B cell (primary cell): ENCODE data around the gene DGCR2. TPM values are rescaled to one million over a fixed set of nuclear protein-coding genes. Genes with fewer than 3 reads are reported as not detected.

Source experiments
- ATAC-seq: fragments of 200-7000 bp; cut with Tn5 transposase; one replicate; pipeline ENCODE4 v1.10.0; 2021; ENCODE audit warnings: low read depth, mild to moderate bottlenecking, moderate number of reproducible peaks, moderate library complexity
- CTCF ChIA-PET: fragments of 350-600 bp; sonication (Branson Sonifier 250); formaldehyde crosslinking; loops from one replicate; lab custom pipeline; 2021; ENCODE audit warnings: antibody characterized with exemption, inconsistent platforms; lab: Charles Lee
- POLR2A ChIA-PET: fragments of 350-600 bp; sonication (Branson Sonifier 250); formaldehyde crosslinking; loops from one replicate; lab custom pipeline; 2021; ENCODE audit warnings: antibody characterized with exemption; lab: Charles Lee
- DNase-seq: peaks from one replicate; pipeline ENCODE4 v3.0.0; 2013
- H2AFZ ChIP-seq: 2 replicates; pipeline ENCODE4 v1.6.1; 2012; ENCODE audit warnings: mild to moderate bottlenecking, low read depth, low read length; ENCODE audit not compliant: insufficient read depth, poor library complexity, severe bottlenecking
- H3K27ac ChIP-seq, 2 donors: 1 replicate in 1 of 2; 2 replicates in 1 of 2; pipeline ENCODE4 v1.5.1; 2012 to 2013; ENCODE audit warnings: low read length in 2 of 2, mild to moderate bottlenecking in 2 of 2, moderate library complexity in 1 of 2
- H3K27me3 ChIP-seq, 4 experiments: fragments of 200-600 bp in 1 of 4; sonication (generic) in 1 of 4; replicated peaks in 1 of 4; 1 replicate in 2 of 4; 2 replicates in 2 of 4; pipeline versions ENCODE4 v1.6.1 to v1.7.0; 2013 to 2016; ENCODE audit warnings: low read length in 3 of 4, mild to moderate bottlenecking in 2 of 4, mixed read lengths in 1 of 4, moderate library complexity in 1 of 4; ENCODE audit not compliant: insufficient read depth in 4 of 4, control insufficient read depth in 3 of 4; ENCODE audit errors: control extremely low read depth in 1 of 4
- H3K36me3 ChIP-seq, 2 experiments: replicated peaks in 1 of 2; 1 replicate in 1 of 2; 2 replicates in 1 of 2; pipeline versions ENCODE4 v1.6.1 to v1.7.1; 2013; ENCODE audit warnings: low read length in 1 of 2; ENCODE audit not compliant: insufficient read depth in 2 of 2, control insufficient read depth in 1 of 2; ENCODE audit errors: control extremely low read depth in 1 of 2, extremely low read depth in 1 of 2
- H3K4me1 ChIP-seq, 2 donors: fragments of 200-600 bp in 1 of 2; sonication (generic) in 1 of 2; 1 replicate in 1 of 2; 2 replicates in 1 of 2; pipeline versions ENCODE4 v1.5.1 to v1.6.1; 2013 to 2017; ENCODE audit warnings: low read length in 2 of 2; ENCODE audit not compliant: control insufficient read depth in 2 of 2, insufficient read depth in 2 of 2
- H3K4me2 ChIP-seq: replicated peaks from 2 replicates; pipeline ENCODE3; 2012; ENCODE audit warnings: mild to moderate bottlenecking, low read depth, low read length; ENCODE audit not compliant: poor library complexity, severe bottlenecking
- H3K4me3 ChIP-seq, 5 experiments: fragments of 200-600 bp in 1 of 5; sonication (generic) in 1 of 5; 1 replicate in 3 of 5; 2 replicates in 2 of 5; pipeline versions ENCODE4 v1.5.1 to v1.7.0; 2011 to 2016; ENCODE audit warnings: low read length in 4 of 5, mild to moderate bottlenecking in 4 of 5, low read depth in 2 of 5, control low read depth in 1 of 5, moderate library complexity in 1 of 5; ENCODE audit not compliant: insufficient read depth in 1 of 5; ENCODE audit errors: control extremely low read depth in 1 of 5, extremely low read depth in 1 of 5
- H3K79me2 ChIP-seq: fragments of 200-600 bp; sonication (generic); one replicate; pipeline ENCODE4 v1.6.0; 2016; ENCODE audit warnings: low read length; ENCODE audit not compliant: control insufficient read depth, insufficient read depth
- H3K9ac ChIP-seq: fragments of 200-600 bp; sonication (generic); 2 replicates; pipeline ENCODE4 v1.6.1; 2017; ENCODE audit warnings: mild to moderate bottlenecking, low read length, moderate library complexity
- H3K9me3 ChIP-seq, 3 donors: one replicate each; pipeline versions ENCODE4 v1.6.1 to v1.7.1; 2013; ENCODE audit warnings: low read length in 2 of 3; ENCODE audit not compliant: control insufficient read depth in 2 of 3, insufficient read depth in 1 of 3; ENCODE audit errors: control extremely low read depth in 1 of 3
- H4K20me1 ChIP-seq: 2 replicates; pipeline ENCODE4 v1.6.0; 2012; ENCODE audit warnings: mild to moderate bottlenecking, low read length; ENCODE audit not compliant: insufficient read depth, control insufficient read depth, poor library complexity, severe bottlenecking
- H3K27ac Mint-ChIP-seq: one replicate; pipeline ENCODE4 v1.8.0; 2021; ENCODE audit warnings: mixed read lengths
- H3K27me3 Mint-ChIP-seq: one replicate; pipeline ENCODE4 v1.8.0; 2021; ENCODE audit warnings: mixed read lengths
- H3K4me1 Mint-ChIP-seq: one replicate; pipeline ENCODE4 v1.8.0; 2021; ENCODE audit warnings: mixed read lengths
- H3K4me3 Mint-ChIP-seq: one replicate; pipeline ENCODE4 v1.8.0; 2021; ENCODE audit warnings: mixed read lengths
- H3K9me3 Mint-ChIP-seq: one replicate; pipeline ENCODE4 v1.8.0; 2022; ENCODE audit warnings: mixed read lengths; ENCODE audit not compliant: insufficient read depth
- EZH2 ChIP-seq: IDR thresholded peaks from 2 replicates; pipeline ENCODE4 v1.6.1; 2012; ENCODE audit warnings: borderline replicate concordance, low read depth, mild to moderate bottlenecking, moderate library complexity, low read length; ENCODE audit not compliant: insufficient read depth, poor library complexity, severe bottlenecking
- WGBS: methylation state at CpG from one replicate; pipeline ENCODE4 v1.1.5; 2013; ENCODE audit warnings: missing lambda C conversion rate; ENCODE audit not compliant: insufficient coverage; 5-methylcytosine and 5-hydroxymethylcytosine counted together
- intact Hi-C: fragments of 100-400 bp; cut with micrococcal nuclease; formaldehyde crosslinking; loops from one replicate; pipeline ENCODE4 v1.10.0; 2022
- polyA plus RNA-seq: library from polyadenylated mRNA; depleted of rRNA; stranded (reverse); fragments of >200 nt; gene quantifications from 2 replicates; pipeline ENCODE4 v1.2.3, GENCODE V29; 2012
- total RNA-seq, 2 donors: library from RNA; stranded (reverse); fragments of 120-200 nt in 1 of 2; gene quantifications; 1 replicate in 1 of 2; 2 replicates in 1 of 2; pipeline versions ENCODE4 v1.2.3 to v1.2.4, GENCODE V29; 2013 to 2022
- TF ChIP-seq, protein P1 (sequence below): fragments of 200-600 bp; IDR thresholded peaks from one replicate; pipeline ENCODE4 v1.8.0; 2022; ENCODE audit warnings: antibody characterized with exemption, mild to moderate bottlenecking

The DGCR2 gene
- total and polyA plus RNA-seq, 2 donors (not counting 1 experiment from before 2014, with no cell fraction given) = 28.8 to 49.5 TPM

DNA sequence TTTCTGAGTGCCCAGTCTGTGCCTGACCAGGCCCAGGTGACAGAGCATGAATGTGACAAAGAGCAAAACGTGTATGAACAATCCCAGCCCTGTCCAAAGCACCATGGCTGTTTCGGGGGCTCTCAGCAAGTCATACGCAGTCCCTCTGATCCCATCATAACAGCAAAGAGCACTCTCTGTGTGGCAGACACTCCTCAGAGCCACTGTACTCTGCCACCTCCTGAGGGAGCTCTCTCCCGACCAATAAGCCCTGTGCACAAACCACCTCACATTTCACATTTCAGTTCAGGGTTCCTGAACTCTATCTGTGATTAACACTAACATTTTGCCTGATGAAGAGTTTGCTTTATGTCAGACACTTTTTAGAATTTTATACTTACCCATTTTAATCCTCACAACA lies 6.6 kb downstream of the DGCR2 start:
- Histone ChIP-seq H3K9ac (no peak overlapping the region), H3K27me3 (no peaks in the 10 kb centered on the region), H3K4me2 (no peak overlapping the region), H4K20me1 (peaks cover 74% of the 10 kb centered on the region), H3K4me3 (no peak overlapping the region), H2AFZ (no peak overlapping the region), H3K27ac (no peak overlapping the region), H3K4me1 (peaks cover 58 to 65% of the 10 kb centered on the region in 2 donors), H3K79me2 (peaks cover 99% of the 10 kb centered on the region), H3K36me3 (peaks cover 0 to 8% of the 10 kb centered on the region in 2 experiments), H3K9me3 (no peaks in the 10 kb centered on the region)
- DNase-seq (peak; percentile 1), ATAC-seq (no peak)
- intact Hi-C loops = no loop called here
- H3K4me3 Mint-ChIP-seq = no peak overlapping the region
- H3K27ac Mint-ChIP-seq = peak overlapping the region; percentile 56
- no peaks in the 10 kb centered on the region for H3K27me3 Mint-ChIP-seq
- 71% methylated on average over 4 of the region's 4 CpGs for WGBS
- ChIA-PET CTCF (no interaction called here), POLR2A (no interaction called here)
- H3K4me1 Mint-ChIP-seq = peaks cover 75% of the 10 kb centered on the region
- H3K9me3 Mint-ChIP-seq = no peaks in the 10 kb centered on the region
- TF ChIP-seq EZH2 = no peak
- TF ChIP-seq, protein P1, sequence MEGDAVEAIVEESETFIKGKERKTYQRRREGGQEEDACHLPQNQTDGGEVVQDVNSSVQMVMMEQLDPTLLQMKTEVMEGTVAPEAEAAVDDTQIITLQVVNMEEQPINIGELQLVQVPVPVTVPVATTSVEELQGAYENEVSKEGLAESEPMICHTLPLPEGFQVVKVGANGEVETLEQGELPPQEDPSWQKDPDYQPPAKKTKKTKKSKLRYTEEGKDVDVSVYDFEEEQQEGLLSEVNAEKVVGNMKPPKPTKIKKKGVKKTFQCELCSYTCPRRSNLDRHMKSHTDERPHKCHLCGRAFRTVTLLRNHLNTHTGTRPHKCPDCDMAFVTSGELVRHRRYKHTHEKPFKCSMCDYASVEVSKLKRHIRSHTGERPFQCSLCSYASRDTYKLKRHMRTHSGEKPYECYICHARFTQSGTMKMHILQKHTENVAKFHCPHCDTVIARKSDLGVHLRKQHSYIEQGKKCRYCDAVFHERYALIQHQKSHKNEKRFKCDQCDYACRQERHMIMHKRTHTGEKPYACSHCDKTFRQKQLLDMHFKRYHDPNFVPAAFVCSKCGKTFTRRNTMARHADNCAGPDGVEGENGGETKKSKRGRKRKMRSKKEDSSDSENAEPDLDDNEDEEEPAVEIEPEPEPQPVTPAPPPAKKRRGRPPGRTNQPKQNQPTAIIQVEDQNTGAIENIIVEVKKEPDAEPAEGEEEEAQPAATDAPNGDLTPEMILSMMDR = no peak

DNA sequence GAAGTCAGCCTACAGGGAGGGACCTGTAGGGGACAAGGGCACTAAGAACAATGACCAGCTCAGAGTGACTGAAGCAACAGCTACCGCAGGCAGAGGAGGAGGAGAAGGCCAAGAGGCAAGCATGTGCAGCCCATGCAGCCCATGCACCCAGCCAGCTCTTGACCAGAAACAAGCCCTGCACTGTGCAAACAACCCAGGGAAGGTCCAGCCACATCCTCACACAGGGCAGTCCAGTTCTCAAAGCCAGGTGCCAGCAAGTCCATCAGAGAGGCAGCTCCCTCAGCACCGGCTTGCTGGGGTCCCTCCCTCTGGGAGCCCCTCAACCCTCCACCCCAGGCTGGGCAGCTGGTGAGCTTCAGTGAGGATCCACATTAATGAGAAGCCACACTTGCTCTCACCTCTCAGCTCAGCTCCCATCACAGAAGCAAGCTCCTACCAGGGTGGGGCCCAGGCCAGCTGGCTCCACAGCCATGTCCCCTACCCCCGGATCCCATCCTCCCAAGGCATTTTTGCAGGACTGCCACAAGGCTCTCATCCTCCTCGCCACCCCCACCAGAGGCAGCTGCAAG lies 7.1 kb downstream of the DGCR2 start:
- intact Hi-C loops = no loop called here
- Histone ChIP-seq H3K4me3 (no peak overlapping the region), H3K27me3 (no peaks in the 10 kb centered on the region), H3K36me3 (peaks cover 0 to 8% of the 10 kb centered on the region in 2 experiments), H3K4me1 (peaks cover 55 to 65% of the 10 kb centered on the region in 2 donors), H4K20me1 (peaks cover 68% of the 10 kb centered on the region), H3K9ac (no peak overlapping the region), H2AFZ (no peak overlapping the region), H3K9me3 (no peaks in the 10 kb centered on the region), H3K27ac (no peak overlapping the region), H3K79me2 (peaks cover 99% of the 10 kb centered on the region), H3K4me2 (no peak overlapping the region)
- ChIA-PET CTCF (no interaction called here), POLR2A (no interaction called here)
- DNase-seq (peak; percentile 4), ATAC-seq (no peak)
- no peak overlapping the region for H3K4me3 Mint-ChIP-seq
- H3K9me3 Mint-ChIP-seq = no peaks in the 10 kb centered on the region
- TF ChIP-seq, protein P1 = no peak
- TF ChIP-seq EZH2 = no peak
- no peak overlapping the region for H3K27ac Mint-ChIP-seq
- peaks cover 73% of the 10 kb centered on the region for H3K4me1 Mint-ChIP-seq
- WGBS = 96% methylated on average over 3 of the region's 4 CpGs
- H3K27me3 Mint-ChIP-seq = no peaks in the 10 kb centered on the region
